GM12891 (cell line): ENCODE data around the gene SLC1A5.
A peak's percentile ranks its signal among the peaks of the same experiment; 100 is the strongest.
"Not testable (repeated sequence)": the region's sequence is repeated elsewhere in the genome, so short reads cannot be mapped to it uniquely, and the experiment has no call there.

Experiments
- DNase-seq: peaks from one replicate; pipeline ENCODE4 v3.0.0; 2011; ENCODE audit warnings: low spot score; ENCODE audit not compliant: insufficient read length
- FAIRE-seq: peaks from 2 replicates; lab custom pipeline; 2011; peaks lifted over from hg19 to GRCh38; lab: Jason Lieb, UNC
- PAX5 ChIP-seq: IDR thresholded peaks from 2 replicates; pipeline ENCODE4 v1.6.1; 2011; ENCODE audit warnings: low read length, moderate library complexity, mild to moderate bottlenecking; ENCODE audit not compliant: insufficient read depth, severe bottlenecking
- POLR2A ChIP-seq: IDR thresholded peaks from 2 replicates; pipeline ENCODE4 v1.6.1; 2011; ENCODE audit warnings: low read depth, low read length, control low read depth
- POLR2AphosphoS5 ChIP-seq: IDR thresholded peaks from 2 replicates; pipeline ENCODE4 v1.6.1; 2011; ENCODE audit warnings: low read depth, low read length, control low read depth
- POU2F2 ChIP-seq: IDR thresholded peaks from 2 replicates; pipeline ENCODE4 v1.6.1; 2011; ENCODE audit warnings: low read depth, mild to moderate bottlenecking, control low read depth, low read length, moderate library complexity
- SPI1 ChIP-seq: IDR thresholded peaks from 2 replicates; pipeline ENCODE4 v1.6.1; 2011; ENCODE audit warnings: low read depth, low read length, control low read depth
- TAF1 ChIP-seq: IDR thresholded peaks from 2 replicates; pipeline ENCODE4 v1.6.1; 2011; ENCODE audit warnings: low read depth, low read length, control low read depth

SLC1A5 gene

GRCh38 chr19:46766569-46767317, 21.7 kb downstream of the SLC1A5 start:
- DNase-seq (no peak), FAIRE-seq (peak; percentile 28)
- no peak for TF ChIP-seq POLR2AphosphoS5
- no peak for TF ChIP-seq SPI1
- no peak for TF ChIP-seq PAX5
- TF ChIP-seq POLR2A = no peak
- no peak for TF ChIP-seq POU2F2
- TF ChIP-seq TAF1 = no peak

GRCh38 chr19:46764817-46765291, 23.5 kb downstream of the SLC1A5 start:
- FAIRE-seq = no peak
- TF ChIP-seq TAF1 = no peak
- TF ChIP-seq PAX5 = no peak
- TF ChIP-seq POLR2AphosphoS5 = no peak
- TF ChIP-seq POLR2A = no peak
- no peak for TF ChIP-seq SPI1
- no peak for TF ChIP-seq POU2F2

GRCh38 chr19:46762245-46762890, 26.0 kb downstream of the SLC1A5 start:
- no peak for DNase-seq
- no peak for TF ChIP-seq TAF1
- TF ChIP-seq POLR2AphosphoS5 = no peak
- TF ChIP-seq SPI1 = no peak
- no peak for TF ChIP-seq PAX5
- no peak for FAIRE-seq

More at GRCh38 chr19:46764817-46765291, 23.5 kb downstream of the SLC1A5 start:
- DNase-seq = no peak

GRCh38 chr19:46761418-46761831, 27.0 kb downstream of the SLC1A5 start:
- FAIRE-seq (no peak), DNase-seq (no peak)
- TF ChIP-seq POLR2A (no peak), SPI1 (no peak), TAF1 (no peak), POU2F2 (no peak), PAX5 (no peak), POLR2AphosphoS5 (no peak)

- DNase-seq = not testable (repeated sequence)
Observed at GRCh38 chr19:46760897-46761296, 27.5 kb downstream of the SLC1A5 start.

GRCh38 chr19:46760363-46760762, 28.0 kb downstream of the SLC1A5 start:
- DNase-seq (no peak), FAIRE-seq (no peak)
- no peak for TF ChIP-seq POLR2AphosphoS5
- no peak for TF ChIP-seq SPI1
- no peak for TF ChIP-seq PAX5
- no peak for TF ChIP-seq TAF1
- no peak for TF ChIP-seq POLR2A
- TF ChIP-seq POU2F2 = no peak

More at GRCh38 chr19:46760897-46761296, 27.5 kb downstream of the SLC1A5 start:
- not testable (repeated sequence) for FAIRE-seq

- FAIRE-seq = no peak
Observed at GRCh38 chr19:46759817-46760333, 28.5 kb downstream of the SLC1A5 start.

GRCh38 chr19:46759206-46759605, 29.2 kb downstream of the SLC1A5 start:
- DNase-seq (no peak), FAIRE-seq (no peak)
- no peak for TF ChIP-seq SPI1
- TF ChIP-seq POLR2A = no peak
- TF ChIP-seq POU2F2 = no peak
- TF ChIP-seq PAX5 = no peak
- TF ChIP-seq POLR2AphosphoS5 = no peak
- no peak for TF ChIP-seq TAF1

More at GRCh38 chr19:46759817-46760333, 28.5 kb downstream of the SLC1A5 start:
- TF ChIP-seq PAX5 = no peak
- DNase-seq = no peak

- FAIRE-seq (no peak), DNase-seq (no peak)
- TF ChIP-seq TAF1 (no peak), PAX5 (no peak), POLR2A (no peak), SPI1 (no peak), POU2F2 (no peak), POLR2AphosphoS5 (no peak)
Observed at GRCh38 chr19:46756544-46756888, 31.9 kb downstream of the SLC1A5 start.
